IPS-18a (cell line): ENCODE measurements around the gene L3MBTL2.
"Not testable (repeated sequence)": the region's sequence is repeated elsewhere in the genome, so short reads cannot be mapped to it uniquely, and the experiment has no call there.

Experiments
- H3K27ac ChIP-seq: one replicate; pipeline ENCODE4 v1.5.1; 2013; ENCODE audit warnings: low read length
- H3K27me3 ChIP-seq: one replicate; pipeline ENCODE4 v1.6.1; 2013; ENCODE audit warnings: mild to moderate bottlenecking, low read length; ENCODE audit not compliant: control insufficient read depth, insufficient read depth
- H3K36me3 ChIP-seq: one replicate; pipeline ENCODE4 v1.6.1; 2013; ENCODE audit warnings: low read depth, low read length; ENCODE audit not compliant: control insufficient read depth
- H3K4me1 ChIP-seq: one replicate; pipeline ENCODE4 v1.6.1; 2013; ENCODE audit warnings: low read depth, low read length; ENCODE audit not compliant: control insufficient read depth
- H3K4me3 ChIP-seq: one replicate; pipeline ENCODE4 v1.5.1; 2013; ENCODE audit warnings: low read length
- H3K9ac ChIP-seq: one replicate; pipeline ENCODE4 v1.6.1; 2013; ENCODE audit warnings: mild to moderate bottlenecking, low read length, moderate library complexity
- H3K9me3 ChIP-seq: one replicate; pipeline ENCODE4 v1.6.1; 2013; ENCODE audit warnings: low read depth, low read length; ENCODE audit not compliant: control insufficient read depth

Gene L3MBTL2

DNA sequence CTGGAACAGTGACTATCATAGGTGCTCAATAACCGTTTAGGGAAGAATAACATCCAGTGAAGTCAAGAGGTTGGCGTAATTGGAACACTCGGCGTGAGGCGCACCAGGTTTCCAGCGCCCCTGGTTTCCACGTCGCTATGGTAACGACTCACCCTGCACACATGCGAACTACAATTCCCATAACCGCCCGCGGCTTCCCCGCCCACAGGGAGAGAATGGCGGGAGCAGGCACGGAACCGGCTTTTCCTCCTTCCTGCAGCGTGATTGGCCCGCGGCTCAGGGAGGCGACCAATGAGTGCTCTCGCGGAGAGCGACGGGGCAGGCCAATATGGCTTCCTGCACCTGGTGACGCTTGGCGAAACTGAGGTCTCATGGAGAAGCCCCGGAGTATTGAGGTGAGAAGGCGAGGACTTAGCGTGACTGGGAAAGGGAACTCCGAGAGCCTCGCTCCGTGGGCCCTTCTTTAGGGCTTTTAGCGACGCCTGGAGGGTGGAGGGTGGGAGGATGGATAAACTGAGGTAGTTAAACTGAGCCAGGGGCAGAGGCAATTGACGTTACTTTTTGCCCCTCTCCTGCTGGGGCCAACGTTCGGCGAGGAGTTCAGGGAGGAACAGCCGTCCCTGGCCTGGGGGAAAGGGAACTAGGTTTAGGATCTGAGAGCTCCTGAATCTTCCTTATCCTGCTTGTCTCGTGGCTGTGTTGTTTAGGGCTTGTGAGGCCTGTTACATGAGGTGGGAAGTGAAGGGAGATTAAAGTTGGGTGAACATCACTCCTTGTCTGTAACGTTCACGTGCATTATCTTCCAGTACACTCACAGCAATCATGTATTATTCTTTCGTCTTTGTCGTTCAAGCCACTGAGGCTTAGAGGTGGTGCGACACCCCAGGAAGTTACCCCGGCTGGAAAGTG, at the start of gene L3MBTL2:
L3MBTL2 (plus strand) TSS at position 321 of the 909 bp plus-strand sequence; CDS start at position 372, 51 bp downstream.
- H3K4me1 ChIP-seq, result no peaks in the 10 kb centered on the region
- H3K4me3 ChIP-seq, result peak within 1 kb of the TSS; percentile 73
- peak within 1 kb of the TSS; percentile 76 for H3K9ac ChIP-seq
- no peaks in the 10 kb centered on the region for H3K9me3 ChIP-seq
- peak within 1 kb of the TSS; percentile 38 for H3K27ac ChIP-seq
- H3K36me3 ChIP-seq, result no peaks in the 10 kb centered on the region
- no peaks in the 10 kb centered on the region for H3K27me3 ChIP-seq

DNA sequence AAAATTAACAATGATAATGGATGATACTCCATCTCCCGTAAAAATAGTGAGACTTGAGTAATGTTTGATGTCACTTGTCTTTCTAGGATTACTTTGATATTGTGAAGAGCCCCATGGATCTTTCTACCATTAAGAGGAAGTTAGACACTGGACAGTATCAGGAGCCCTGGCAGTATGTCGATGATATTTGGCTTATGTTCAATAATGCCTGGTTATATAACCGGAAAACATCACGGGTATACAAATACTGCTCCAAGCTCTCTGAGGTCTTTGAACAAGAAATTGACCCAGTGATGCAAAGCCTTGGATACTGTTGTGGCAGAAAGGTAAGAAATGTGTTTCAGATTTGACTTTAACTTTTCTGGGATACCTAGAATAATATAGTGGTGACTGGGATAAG, 48.0 kb upstream of the L3MBTL2 start:
- no peak overlapping the region for H3K9ac ChIP-seq
- H3K27me3 ChIP-seq, result no peaks in the 10 kb centered on the region
- H3K4me3 ChIP-seq, result no peak overlapping the region
- no peaks in the 10 kb centered on the region for H3K9me3 ChIP-seq
- no peak overlapping the region for H3K27ac ChIP-seq
- H3K36me3 ChIP-seq, result peaks cover 97% of the 10 kb centered on the region
- H3K4me1 ChIP-seq, result no peaks in the 10 kb centered on the region

DNA sequence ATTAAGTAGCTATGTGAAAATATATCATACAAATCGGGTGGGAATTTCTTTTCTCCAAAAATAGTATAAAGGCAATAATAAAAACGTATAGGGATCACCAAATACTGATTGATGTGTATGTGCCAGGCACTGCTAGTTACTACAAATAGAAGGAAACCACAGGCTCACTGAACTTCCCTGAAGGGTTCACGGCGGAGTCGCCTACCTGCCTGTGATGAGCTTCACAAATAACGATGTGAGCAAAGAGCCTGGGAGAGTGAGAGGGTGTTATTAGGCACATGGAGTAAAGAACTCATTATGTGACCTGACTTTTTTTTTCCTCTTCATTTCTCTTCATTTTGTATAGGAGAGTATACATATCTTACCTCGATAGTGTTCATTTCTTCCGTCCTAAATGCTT, 36.0 kb upstream of the L3MBTL2 start:
- Histone ChIP-seq H3K4me3 (no peak overlapping the region), H3K9ac (no peak overlapping the region), H3K27ac (no peak overlapping the region), H3K4me1 (no peaks in the 10 kb centered on the region), H3K27me3 (no peaks in the 10 kb centered on the region), H3K9me3 (no peaks in the 10 kb centered on the region), H3K36me3 (peaks cover 89% of the 10 kb centered on the region)

DNA sequence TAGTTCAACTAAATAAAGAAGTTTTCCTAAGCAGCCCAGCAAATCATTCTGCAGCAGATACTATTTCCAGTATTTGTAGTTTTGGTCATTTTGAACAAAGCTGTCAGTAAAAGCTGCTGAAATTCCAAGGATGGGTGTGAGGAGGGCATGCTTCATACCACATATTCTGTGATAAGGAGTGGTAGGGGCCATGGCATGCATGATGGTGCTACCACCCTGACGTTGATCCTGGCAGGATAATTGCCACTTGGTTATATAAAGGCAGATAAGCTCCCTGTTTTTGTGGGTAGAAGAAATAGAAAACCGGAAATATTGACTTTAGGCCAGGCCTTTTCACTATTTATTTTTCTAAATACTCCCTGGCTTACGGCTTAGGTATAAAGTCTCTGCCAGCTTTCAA, 33.1 kb upstream of the L3MBTL2 start:
- no peak overlapping the region for H3K4me3 ChIP-seq
- no peaks in the 10 kb centered on the region for H3K4me1 ChIP-seq
- H3K27me3 ChIP-seq, result no peaks in the 10 kb centered on the region
- H3K27ac ChIP-seq, result no peak overlapping the region
- peaks cover 93% of the 10 kb centered on the region for H3K36me3 ChIP-seq
- no peak overlapping the region for H3K9ac ChIP-seq
- no peaks in the 10 kb centered on the region for H3K9me3 ChIP-seq

DNA sequence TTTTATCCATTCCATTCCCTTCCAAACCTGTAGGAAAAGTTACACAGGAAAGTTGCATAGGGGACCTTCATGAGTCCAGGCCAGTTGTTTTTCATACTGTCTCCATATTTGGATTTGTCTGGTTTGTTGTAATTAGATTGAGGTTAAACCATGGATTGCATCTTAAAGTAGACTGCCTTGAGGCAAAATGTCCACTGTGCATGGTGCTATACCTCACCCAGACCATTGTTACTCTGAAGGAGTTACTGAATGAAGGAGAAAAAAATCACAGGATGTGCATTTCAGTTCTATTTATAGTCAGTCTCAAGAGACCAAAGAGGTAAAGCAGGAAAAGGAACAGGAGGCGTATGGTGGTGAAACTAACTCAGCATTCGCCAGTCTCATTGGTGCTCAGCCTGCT, 29.6 kb upstream of the L3MBTL2 start:
- Histone ChIP-seq H3K27ac (no peak overlapping the region), H3K9ac (no peak overlapping the region), H3K4me3 (no peak overlapping the region), H3K27me3 (no peaks in the 10 kb centered on the region), H3K36me3 (peaks cover 91% of the 10 kb centered on the region), H3K9me3 (no peaks in the 10 kb centered on the region), H3K4me1 (no peaks in the 10 kb centered on the region)

DNA sequence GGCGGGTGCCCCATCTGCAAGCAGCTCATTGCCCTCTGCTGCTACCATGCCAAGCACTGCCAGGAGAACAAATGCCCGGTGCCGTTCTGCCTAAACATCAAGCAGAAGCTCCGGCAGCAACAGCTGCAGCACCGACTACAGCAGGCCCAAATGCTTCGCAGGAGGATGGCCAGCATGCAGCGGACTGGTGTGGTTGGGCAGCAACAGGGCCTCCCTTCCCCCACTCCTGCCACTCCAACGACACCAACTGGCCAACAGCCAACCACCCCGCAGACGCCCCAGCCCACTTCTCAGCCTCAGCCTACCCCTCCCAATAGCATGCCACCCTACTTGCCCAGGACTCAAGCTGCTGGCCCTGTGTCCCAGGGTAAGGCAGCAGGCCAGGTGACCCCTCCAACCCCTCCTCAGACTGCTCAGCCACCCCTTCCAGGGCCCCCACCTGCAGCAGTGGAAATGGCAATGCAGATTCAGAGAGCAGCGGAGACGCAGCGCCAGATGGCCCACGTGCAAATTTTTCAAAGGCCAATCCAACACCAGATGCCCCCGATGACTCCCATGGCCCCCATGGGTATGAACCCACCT, 28.0 kb upstream of the L3MBTL2 start:
- Histone ChIP-seq H3K4me3 (no peak overlapping the region), H3K9ac (no peak overlapping the region), H3K9me3 (no peaks in the 10 kb centered on the region), H3K27me3 (no peaks in the 10 kb centered on the region), H3K4me1 (no peaks in the 10 kb centered on the region), H3K27ac (no peak overlapping the region), H3K36me3 (peaks cover 78% of the 10 kb centered on the region)

DNA sequence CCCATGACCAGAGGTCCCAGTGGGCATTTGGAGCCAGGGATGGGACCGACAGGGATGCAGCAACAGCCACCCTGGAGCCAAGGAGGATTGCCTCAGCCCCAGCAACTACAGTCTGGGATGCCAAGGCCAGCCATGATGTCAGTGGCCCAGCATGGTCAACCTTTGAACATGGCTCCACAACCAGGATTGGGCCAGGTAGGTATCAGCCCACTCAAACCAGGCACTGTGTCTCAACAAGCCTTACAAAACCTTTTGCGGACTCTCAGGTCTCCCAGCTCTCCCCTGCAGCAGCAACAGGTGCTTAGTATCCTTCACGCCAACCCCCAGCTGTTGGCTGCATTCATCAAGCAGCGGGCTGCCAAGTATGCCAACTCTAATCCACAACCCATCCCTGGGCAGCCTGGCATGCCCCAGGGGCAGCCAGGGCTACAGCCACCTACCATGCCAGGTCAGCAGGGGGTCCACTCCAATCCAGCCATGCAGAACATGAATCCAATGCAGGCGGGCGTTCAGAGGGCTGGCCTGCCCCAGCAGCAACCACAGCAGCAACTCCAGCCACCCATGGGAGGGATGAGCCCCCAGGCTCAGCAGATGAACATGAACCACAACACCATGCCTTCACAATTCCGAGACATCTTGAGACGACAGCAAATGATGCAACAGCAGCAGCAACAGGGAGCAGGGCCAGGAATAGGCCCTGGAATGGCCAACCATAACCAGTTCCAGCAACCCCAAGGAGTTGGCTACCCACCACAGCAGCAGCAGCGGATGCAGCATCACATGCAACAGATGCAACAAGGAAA, 27.3 kb upstream of the L3MBTL2 start:
- Histone ChIP-seq H3K27me3 (no peaks in the 10 kb centered on the region), H3K4me1 (no peaks in the 10 kb centered on the region), H3K4me3 (no peak overlapping the region), H3K36me3 (peaks cover 71% of the 10 kb centered on the region), H3K27ac (no peak overlapping the region), H3K9ac (no peak overlapping the region), H3K9me3 (no peaks in the 10 kb centered on the region)

DNA sequence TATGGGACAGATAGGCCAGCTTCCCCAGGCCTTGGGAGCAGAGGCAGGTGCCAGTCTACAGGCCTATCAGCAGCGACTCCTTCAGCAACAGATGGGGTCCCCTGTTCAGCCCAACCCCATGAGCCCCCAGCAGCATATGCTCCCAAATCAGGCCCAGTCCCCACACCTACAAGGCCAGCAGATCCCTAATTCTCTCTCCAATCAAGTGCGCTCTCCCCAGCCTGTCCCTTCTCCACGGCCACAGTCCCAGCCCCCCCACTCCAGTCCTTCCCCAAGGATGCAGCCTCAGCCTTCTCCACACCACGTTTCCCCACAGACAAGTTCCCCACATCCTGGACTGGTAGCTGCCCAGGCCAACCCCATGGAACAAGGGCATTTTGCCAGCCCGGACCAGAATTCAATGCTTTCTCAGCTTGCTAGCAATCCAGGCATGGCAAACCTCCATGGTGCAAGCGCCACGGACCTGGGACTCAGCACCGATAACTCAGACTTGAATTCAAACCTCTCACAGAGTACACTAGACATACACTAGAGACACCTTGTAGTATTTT, 26.6 kb upstream of the L3MBTL2 start:
- Histone ChIP-seq H3K27ac (no peak overlapping the region), H3K36me3 (peaks cover 65% of the 10 kb centered on the region), H3K4me3 (no peak overlapping the region), H3K27me3 (no peaks in the 10 kb centered on the region), H3K9me3 (no peaks in the 10 kb centered on the region), H3K4me1 (no peaks in the 10 kb centered on the region), H3K9ac (no peak overlapping the region)

DNA sequence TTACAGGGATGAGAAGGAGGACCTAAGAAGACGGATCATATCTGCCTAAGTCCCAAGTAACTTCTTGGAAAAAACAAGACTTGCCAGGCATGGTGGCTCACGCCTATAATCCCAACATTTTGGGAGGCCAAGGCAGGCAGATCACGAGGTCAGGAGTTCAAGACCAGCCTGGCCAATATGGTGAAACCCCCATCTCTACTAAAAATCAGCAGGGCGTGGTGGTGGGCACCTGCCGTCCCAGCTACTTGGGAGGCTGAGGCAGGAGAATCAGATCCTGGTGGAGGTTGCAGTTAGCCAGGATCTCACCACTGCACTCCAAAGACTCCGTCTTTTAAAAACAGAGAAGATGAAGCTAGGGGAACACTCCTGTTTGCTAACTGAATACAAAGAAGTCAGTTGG, 24.8 kb upstream of the L3MBTL2 start:
- H3K36me3 ChIP-seq, result peaks cover 46% of the 10 kb centered on the region
- H3K27me3 ChIP-seq, H3K9me3 ChIP-seq, H3K4me3 ChIP-seq, H3K9ac ChIP-seq, H3K4me1 ChIP-seq, H3K27ac ChIP-seq: not testable (repeated sequence)

DNA sequence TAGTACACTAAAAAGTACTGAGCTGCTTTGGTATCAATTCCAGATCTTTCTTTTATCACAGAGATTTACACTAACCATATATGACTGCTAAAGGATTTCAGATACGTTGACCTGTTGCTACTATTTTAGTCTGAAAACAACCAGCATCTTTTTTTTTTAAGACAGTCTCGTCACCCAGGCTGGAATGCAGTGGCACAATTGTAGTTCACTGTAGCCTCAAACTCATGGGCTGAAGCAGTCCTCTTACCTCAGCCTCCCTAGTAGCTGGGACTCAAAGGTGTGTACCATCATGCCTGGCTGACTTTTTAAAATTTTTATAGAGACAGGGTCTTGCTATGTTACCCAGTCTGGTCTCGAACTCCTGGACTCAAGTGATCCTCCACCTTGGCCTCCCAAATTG, 24.2 kb upstream of the L3MBTL2 start:
- Histone ChIP-seq H3K4me1 (peaks cover 7% of the 10 kb centered on the region), H3K27ac (no peak overlapping the region), H3K4me3 (no peak overlapping the region), H3K9ac (no peak overlapping the region), H3K27me3 (no peaks in the 10 kb centered on the region), H3K36me3 (peaks cover 40% of the 10 kb centered on the region), H3K9me3 (no peaks in the 10 kb centered on the region)
